Measurements from ENCODE around the gene TNK2. TPM values are rescaled to one million over a fixed set of nuclear protein-coding genes. Genes with fewer than 3 reads are reported as not detected.
"Not testable (repeated sequence)": the region's sequence is repeated elsewhere in the genome, so short reads cannot be mapped to it uniquely, and the experiment has no call there.

Gene TNK2
- total RNA-seq = 10 to 100 TPM; 56.5 to 67.7 TPM

- H3K9me3 Mint-ChIP-seq = no peaks in the 10 kb centered on the region
- peaks cover 40% of the 10 kb centered on the region for H3K4me1 Mint-ChIP-seq
- H3K4me3 Mint-ChIP-seq = peak within 1 kb of the TSS; percentile 91
- no peaks in the 10 kb centered on the region for H3K27me3 Mint-ChIP-seq
- ATAC-seq (replicated peaks) = peak; percentile 32
- no peaks in the 10 kb centered on the region for H3K36me3 Mint-ChIP-seq (ENCODE audit: low read depth)
- peak within 1 kb of the TSS; percentile 83 for H3K27ac Mint-ChIP-seq
Measured at GRCh38 chr3:195907934-195908693, at the start of gene TNK2. TSS of gene TNK2 (minus strand) at chr3:195908551. CDS start at chr3:195888588, 19,963 bp downstream.

GRCh38 chr3:195956577-195956976 is 48.2 kb upstream of the TNK2 start:
- peak overlapping the region; percentile 80 for H3K4me3 Mint-ChIP-seq
- peak overlapping the region; percentile 91 for H3K27ac Mint-ChIP-seq
- H3K9me3 Mint-ChIP-seq = peaks cover 4% of the 10 kb centered on the region
- ATAC-seq (replicated peaks) = no peak
- H3K4me1 Mint-ChIP-seq = peaks cover 31% of the 10 kb centered on the region
- peaks cover 39% of the 10 kb centered on the region for H3K36me3 Mint-ChIP-seq (ENCODE audit: low read depth)
- no peaks in the 10 kb centered on the region for H3K27me3 Mint-ChIP-seq

- H3K36me3 Mint-ChIP-seq (ENCODE audit: low read depth) = peaks cover 34% of the 10 kb centered on the region
- H3K27me3 Mint-ChIP-seq, H3K9me3 Mint-ChIP-seq: not testable (repeated sequence)
- peak overlapping the region; percentile 80 for H3K4me3 Mint-ChIP-seq
- ATAC-seq (replicated peaks) = peak; percentile 16
- peaks cover 22% of the 10 kb centered on the region for H3K4me1 Mint-ChIP-seq
- H3K27ac Mint-ChIP-seq = peak overlapping the region; percentile 91
Measured at GRCh38 chr3:195955416-195955841, 47.1 kb upstream of the TNK2 start.

GRCh38 chr3:195954752-195955119 is 46.4 kb upstream of the TNK2 start:
- H3K4me3 Mint-ChIP-seq = peak overlapping the region; percentile 80

GRCh38 chr3:195954052-195954751 is 45.9 kb upstream of the TNK2 start:
- peak overlapping the region; percentile 80 for H3K4me3 Mint-ChIP-seq
- H3K36me3 Mint-ChIP-seq (ENCODE audit: low read depth) = peaks cover 35% of the 10 kb centered on the region
- H3K4me1 Mint-ChIP-seq = peaks cover 20% of the 10 kb centered on the region
- H3K9me3 Mint-ChIP-seq, H3K27me3 Mint-ChIP-seq: not testable (repeated sequence)
- peak overlapping the region; percentile 91 for H3K27ac Mint-ChIP-seq
- peak; percentile 91 for ATAC-seq (replicated peaks)

More at GRCh38 chr3:195954752-195955119, 46.4 kb upstream of the TNK2 start:
- Mint-ChIP-seq H3K36me3 (ENCODE audit: low read depth) (peaks cover 38% of the 10 kb centered on the region), H3K27ac (peak overlapping the region; percentile 91), H3K4me1 (peaks cover 22% of the 10 kb centered on the region)
- H3K27me3 Mint-ChIP-seq, H3K9me3 Mint-ChIP-seq: not testable (repeated sequence)
- ATAC-seq (replicated peaks) = peak; percentile 58

- peak overlapping the region; percentile 71 for H3K4me3 Mint-ChIP-seq
- H3K27ac Mint-ChIP-seq; H3K9me3 Mint-ChIP-seq; H3K27me3 Mint-ChIP-seq; ATAC-seq (replicated peaks): not testable (repeated sequence)
- peaks cover 30% of the 10 kb centered on the region for H3K36me3 Mint-ChIP-seq (ENCODE audit: low read depth)
- H3K4me1 Mint-ChIP-seq = peaks cover 16% of the 10 kb centered on the region
Measured at GRCh38 chr3:195952590-195952989, 44.2 kb upstream of the TNK2 start.

- H3K4me1 Mint-ChIP-seq = peaks cover 16% of the 10 kb centered on the region
- peak overlapping the region; percentile 71 for H3K4me3 Mint-ChIP-seq
- not testable (repeated sequence) for H3K9me3 Mint-ChIP-seq; H3K27me3 Mint-ChIP-seq; H3K27ac Mint-ChIP-seq; ATAC-seq (replicated peaks)
- peaks cover 34% of the 10 kb centered on the region for H3K36me3 Mint-ChIP-seq (ENCODE audit: low read depth)
Measured at GRCh38 chr3:195951443-195952177, 43.3 kb upstream of the TNK2 start.

- not testable (repeated sequence) for H3K27ac Mint-ChIP-seq; H3K4me1 Mint-ChIP-seq; ATAC-seq (replicated peaks); H3K27me3 Mint-ChIP-seq; H3K9me3 Mint-ChIP-seq
- Mint-ChIP-seq H3K36me3 (ENCODE audit: low read depth) (peaks cover 27% of the 10 kb centered on the region), H3K4me3 (peak overlapping the region; percentile 43)
Measured at GRCh38 chr3:195950731-195951130, 42.4 kb upstream of the TNK2 start.

- not testable (repeated sequence) for H3K4me1 Mint-ChIP-seq; H3K27ac Mint-ChIP-seq; H3K9me3 Mint-ChIP-seq; ATAC-seq (replicated peaks); H3K27me3 Mint-ChIP-seq
- peaks cover 23% of the 10 kb centered on the region for H3K36me3 Mint-ChIP-seq (ENCODE audit: low read depth)
- H3K4me3 Mint-ChIP-seq = peak overlapping the region; percentile 43
Measured at GRCh38 chr3:195950164-195950563, 41.8 kb upstream of the TNK2 start.

GRCh38 chr3:195946910-195947699 is 38.8 kb upstream of the TNK2 start:
- not testable (repeated sequence) for H3K27me3 Mint-ChIP-seq; H3K4me3 Mint-ChIP-seq; H3K9me3 Mint-ChIP-seq; ATAC-seq (replicated peaks); H3K27ac Mint-ChIP-seq
- Mint-ChIP-seq H3K4me1 (peaks cover 21% of the 10 kb centered on the region), H3K36me3 (ENCODE audit: low read depth) (peaks cover 47% of the 10 kb centered on the region)

- not testable (repeated sequence) for H3K27me3 Mint-ChIP-seq; H3K4me3 Mint-ChIP-seq; H3K9me3 Mint-ChIP-seq; H3K27ac Mint-ChIP-seq; ATAC-seq (replicated peaks)
- peaks cover 51% of the 10 kb centered on the region for H3K36me3 Mint-ChIP-seq (ENCODE audit: low read depth)
- H3K4me1 Mint-ChIP-seq = peaks cover 21% of the 10 kb centered on the region
Measured at GRCh38 chr3:195941265-195941815, 33.0 kb upstream of the TNK2 start.

GRCh38 chr3:195940806-195941205 is 32.5 kb upstream of the TNK2 start:
- Mint-ChIP-seq H3K36me3 (ENCODE audit: low read depth) (peaks cover 51% of the 10 kb centered on the region), H3K4me1 (peaks cover 21% of the 10 kb centered on the region)
- H3K27ac Mint-ChIP-seq; H3K4me3 Mint-ChIP-seq; H3K9me3 Mint-ChIP-seq; ATAC-seq (replicated peaks); H3K27me3 Mint-ChIP-seq: not testable (repeated sequence)

GRCh38 chr3:195939526-195940470 is 31.4 kb upstream of the TNK2 start:
- H3K27ac Mint-ChIP-seq; ATAC-seq (replicated peaks); H3K9me3 Mint-ChIP-seq; H3K4me3 Mint-ChIP-seq; H3K27me3 Mint-ChIP-seq: not testable (repeated sequence)
- Mint-ChIP-seq H3K36me3 (ENCODE audit: low read depth) (peaks cover 51% of the 10 kb centered on the region), H3K4me1 (peaks cover 21% of the 10 kb centered on the region)
